A549 (cell line): Measurements from ENCODE around the gene RCAN2.

Source experiments
- EP300 ChIP-seq, 2 experiments: fragments of >200 bp; sonication (Bioruptor Twin); formaldehyde crosslinking; IDR thresholded peaks; 2 replicates in 1 of 2; 3 replicates in 1 of 2; pipeline ENCODE4 v1.6.1; 2016 to 2017
- ESRRA ChIP-seq: fragments of 150-350 bp; IDR thresholded peaks from 2 replicates; pipeline ENCODE4 v1.6.1; 2014; ENCODE audit warnings: mild to moderate bottlenecking, low read length, borderline replicate concordance
- FOSL2 ChIP-seq, 2 experiments: fragments of 450-650 bp in 1 of 2; fragments of >200 bp in 1 of 2; sonication (Bioruptor Twin) in 1 of 2; formaldehyde crosslinking; IDR thresholded peaks; 2 replicates each; pipeline versions ENCODE4 v1.5.0 to v1.6.1; 2016 to 2020; ENCODE audit warnings: mild to moderate bottlenecking in 1 of 2, moderate library complexity in 1 of 2
- JUN ChIP-seq, 2 experiments: fragments of >200 bp; sonication (Bioruptor Twin); formaldehyde crosslinking; IDR thresholded peaks; 2 replicates in 1 of 2; 3 replicates in 1 of 2; pipeline ENCODE4 v1.6.1; 2016 to 2017
- KDM5A ChIP-seq: fragments of 200-600 bp; sonication (generic); IDR thresholded peaks from 2 replicates; pipeline ENCODE4 v1.6.1; 2016; ENCODE audit warnings: antibody characterized with exemption, mild to moderate bottlenecking
- MAFK ChIP-seq: fragments of 450-650 bp; IDR thresholded peaks from 2 replicates; pipeline ENCODE4 v1.6.1; 2014; ENCODE audit not compliant: partially characterized antibody
- MAX ChIP-seq: IDR thresholded peaks from 2 replicates; pipeline ENCODE4 v1.6.1; 2012
- MAZ ChIP-seq: fragments of 150-350 bp; IDR thresholded peaks from 2 replicates; pipeline ENCODE4 v1.6.1; 2014; ENCODE audit warnings: antibody characterized with exemption, low read depth, low read length, borderline replicate concordance
- POLR2A ChIP-seq: IDR thresholded peaks from 2 replicates; pipeline ENCODE4 v1.6.1; 2012; ENCODE audit warnings: mild to moderate bottlenecking, low read length
- ZFP36 ChIP-seq: fragments of 450-650 bp; IDR thresholded peaks from 2 replicates; pipeline ENCODE4 v1.6.1; 2014; ENCODE audit warnings: borderline replicate concordance; ENCODE audit not compliant: partially characterized antibody
- TF ChIP-seq, protein P1 (sequence below): fragments of >200 bp; sonication (Bioruptor Twin); formaldehyde crosslinking; IDR thresholded peaks from 3 replicates; pipeline ENCODE4 v1.5.1; 2016
- TF ChIP-seq, protein P2 (sequence below): fragments of 200-600 bp; sonication (generic); IDR thresholded peaks from 2 replicates; pipeline ENCODE4 v1.6.1; 2016; ENCODE audit warnings: antibody characterized with exemption, mild to moderate bottlenecking, moderate library complexity
- TF ChIP-seq, protein P3 (sequence below): fragments of 150-350 bp; IDR thresholded peaks from 2 replicates; pipeline ENCODE4 v1.6.1; 2014; ENCODE audit warnings: low read depth, mild to moderate bottlenecking, low read length

DNA sequence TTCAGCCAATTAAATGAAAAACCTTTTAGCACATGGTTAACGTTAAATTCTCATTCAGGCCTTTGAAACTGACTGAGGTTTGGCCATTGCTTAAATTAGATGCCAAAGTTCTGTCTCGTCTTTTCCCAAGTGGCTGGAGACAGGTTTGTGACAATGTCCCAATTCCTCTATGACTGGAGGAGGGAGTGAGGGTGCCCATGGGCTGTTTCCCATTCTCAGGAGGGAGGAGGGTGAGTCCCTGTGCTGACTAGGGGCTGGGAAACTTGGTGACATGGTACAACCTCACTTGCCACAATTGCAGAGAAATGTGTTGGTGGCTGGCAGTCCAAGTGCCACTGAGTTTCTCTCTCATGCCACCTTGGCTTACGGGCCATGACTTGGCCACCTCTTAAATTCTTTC lies 256.5 kb downstream of the RCAN2 start:
- TF ChIP-seq, protein P1, sequence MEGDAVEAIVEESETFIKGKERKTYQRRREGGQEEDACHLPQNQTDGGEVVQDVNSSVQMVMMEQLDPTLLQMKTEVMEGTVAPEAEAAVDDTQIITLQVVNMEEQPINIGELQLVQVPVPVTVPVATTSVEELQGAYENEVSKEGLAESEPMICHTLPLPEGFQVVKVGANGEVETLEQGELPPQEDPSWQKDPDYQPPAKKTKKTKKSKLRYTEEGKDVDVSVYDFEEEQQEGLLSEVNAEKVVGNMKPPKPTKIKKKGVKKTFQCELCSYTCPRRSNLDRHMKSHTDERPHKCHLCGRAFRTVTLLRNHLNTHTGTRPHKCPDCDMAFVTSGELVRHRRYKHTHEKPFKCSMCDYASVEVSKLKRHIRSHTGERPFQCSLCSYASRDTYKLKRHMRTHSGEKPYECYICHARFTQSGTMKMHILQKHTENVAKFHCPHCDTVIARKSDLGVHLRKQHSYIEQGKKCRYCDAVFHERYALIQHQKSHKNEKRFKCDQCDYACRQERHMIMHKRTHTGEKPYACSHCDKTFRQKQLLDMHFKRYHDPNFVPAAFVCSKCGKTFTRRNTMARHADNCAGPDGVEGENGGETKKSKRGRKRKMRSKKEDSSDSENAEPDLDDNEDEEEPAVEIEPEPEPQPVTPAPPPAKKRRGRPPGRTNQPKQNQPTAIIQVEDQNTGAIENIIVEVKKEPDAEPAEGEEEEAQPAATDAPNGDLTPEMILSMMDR = no peak
- TF ChIP-seq, protein P2, sequence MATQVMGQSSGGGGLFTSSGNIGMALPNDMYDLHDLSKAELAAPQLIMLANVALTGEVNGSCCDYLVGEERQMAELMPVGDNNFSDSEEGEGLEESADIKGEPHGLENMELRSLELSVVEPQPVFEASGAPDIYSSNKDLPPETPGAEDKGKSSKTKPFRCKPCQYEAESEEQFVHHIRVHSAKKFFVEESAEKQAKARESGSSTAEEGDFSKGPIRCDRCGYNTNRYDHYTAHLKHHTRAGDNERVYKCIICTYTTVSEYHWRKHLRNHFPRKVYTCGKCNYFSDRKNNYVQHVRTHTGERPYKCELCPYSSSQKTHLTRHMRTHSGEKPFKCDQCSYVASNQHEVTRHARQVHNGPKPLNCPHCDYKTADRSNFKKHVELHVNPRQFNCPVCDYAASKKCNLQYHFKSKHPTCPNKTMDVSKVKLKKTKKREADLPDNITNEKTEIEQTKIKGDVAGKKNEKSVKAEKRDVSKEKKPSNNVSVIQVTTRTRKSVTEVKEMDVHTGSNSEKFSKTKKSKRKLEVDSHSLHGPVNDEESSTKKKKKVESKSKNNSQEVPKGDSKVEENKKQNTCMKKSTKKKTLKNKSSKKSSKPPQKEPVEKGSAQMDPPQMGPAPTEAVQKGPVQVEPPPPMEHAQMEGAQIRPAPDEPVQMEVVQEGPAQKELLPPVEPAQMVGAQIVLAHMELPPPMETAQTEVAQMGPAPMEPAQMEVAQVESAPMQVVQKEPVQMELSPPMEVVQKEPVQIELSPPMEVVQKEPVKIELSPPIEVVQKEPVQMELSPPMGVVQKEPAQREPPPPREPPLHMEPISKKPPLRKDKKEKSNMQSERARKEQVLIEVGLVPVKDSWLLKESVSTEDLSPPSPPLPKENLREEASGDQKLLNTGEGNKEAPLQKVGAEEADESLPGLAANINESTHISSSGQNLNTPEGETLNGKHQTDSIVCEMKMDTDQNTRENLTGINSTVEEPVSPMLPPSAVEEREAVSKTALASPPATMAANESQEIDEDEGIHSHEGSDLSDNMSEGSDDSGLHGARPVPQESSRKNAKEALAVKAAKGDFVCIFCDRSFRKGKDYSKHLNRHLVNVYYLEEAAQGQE = no peak
- no peak for TF ChIP-seq MAX
- TF ChIP-seq JUN (IDR thresholded peaks at IDR 0.05) = no peak
- no peak for TF ChIP-seq POLR2A
- TF ChIP-seq ZFP36 = no peak
- no peak for TF ChIP-seq EP300 (IDR thresholded peaks at IDR 0.05)
- TF ChIP-seq, protein P3, sequence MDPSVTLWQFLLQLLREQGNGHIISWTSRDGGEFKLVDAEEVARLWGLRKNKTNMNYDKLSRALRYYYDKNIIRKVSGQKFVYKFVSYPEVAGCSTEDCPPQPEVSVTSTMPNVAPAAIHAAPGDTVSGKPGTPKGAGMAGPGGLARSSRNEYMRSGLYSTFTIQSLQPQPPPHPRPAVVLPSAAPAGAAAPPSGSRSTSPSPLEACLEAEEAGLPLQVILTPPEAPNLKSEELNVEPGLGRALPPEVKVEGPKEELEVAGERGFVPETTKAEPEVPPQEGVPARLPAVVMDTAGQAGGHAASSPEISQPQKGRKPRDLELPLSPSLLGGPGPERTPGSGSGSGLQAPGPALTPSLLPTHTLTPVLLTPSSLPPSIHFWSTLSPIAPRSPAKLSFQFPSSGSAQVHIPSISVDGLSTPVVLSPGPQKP = no peak
- TF ChIP-seq KDM5A = no peak
- TF ChIP-seq MAFK = no peak
- no peak for TF ChIP-seq ESRRA
- TF ChIP-seq MAZ = no peak
- no peak for TF ChIP-seq FOSL2 (IDR thresholded peaks at IDR 0.05)
- no peak for TF ChIP-seq FOSL2 (CRISPR knock-in tag; IDR thresholded peaks at IDR 0.05)
